DMS114 treated with DMSO at 0.1 percent for 48 hours (cell line): ENCODE results near the gene DNAJC13.
"Not testable (repeated sequence)": the region's sequence is repeated elsewhere in the genome, so short reads cannot be mapped to it uniquely, and the experiment has no call there.

Source experiments
- DNase-seq: peaks from one replicate; lab custom pipeline; 2025; ENCODE audit not compliant: unreplicated experiment; lab: John Stamatoyannopoulos, UW

Gene DNAJC13

GRCh38 chr3:132542577-132542976 lies 125.3 kb downstream of the DNAJC13 start:
- no peak for DNase-seq

DNA sequence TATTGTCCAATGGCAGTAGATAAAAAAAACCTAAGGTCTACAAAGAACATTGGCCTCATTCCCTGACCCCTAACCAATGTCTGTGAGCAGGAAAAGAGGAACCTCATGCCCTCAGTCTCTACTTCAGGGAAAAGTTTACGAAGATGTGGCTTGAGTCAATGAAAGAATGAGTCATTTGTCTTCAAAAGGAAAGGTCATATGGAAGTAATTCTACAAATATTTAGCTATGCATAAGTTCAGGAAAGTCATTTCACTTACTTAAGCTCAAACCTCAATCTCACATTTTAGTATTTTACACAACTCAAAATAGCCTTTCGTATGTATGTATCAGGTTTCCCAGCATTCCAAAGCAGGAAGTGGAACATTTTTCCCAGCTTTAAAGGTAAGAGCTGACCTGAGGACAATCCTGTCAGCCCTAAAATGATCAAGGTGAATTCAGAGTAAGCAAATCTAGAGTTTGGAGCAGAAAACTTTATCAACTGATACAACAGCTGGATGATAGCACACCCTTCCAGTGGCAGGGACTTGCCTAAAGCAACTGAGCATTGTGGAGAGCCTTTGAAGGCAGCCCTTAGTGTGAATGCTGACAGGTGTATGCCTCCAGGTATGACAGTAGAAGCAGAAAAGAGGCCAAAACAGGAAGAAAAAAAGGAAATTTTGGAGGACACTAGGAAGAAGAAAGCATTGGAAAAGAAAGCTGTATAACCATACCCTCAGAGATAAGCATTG lies 125.9 kb downstream of the DNAJC13 start:
- no peak for DNase-seq

GRCh38 chr3:132544130-132544529 lies 126.8 kb downstream of the DNAJC13 start:
- no peak for DNase-seq

GRCh38 chr3:132545471-132545870 lies 128.2 kb downstream of the DNAJC13 start:
- no peak for DNase-seq

- DNase-seq = no peak
These were observed 131.9 kb downstream of the DNAJC13 start for GRCh38 chr3:132549169-132549568.

DNA sequence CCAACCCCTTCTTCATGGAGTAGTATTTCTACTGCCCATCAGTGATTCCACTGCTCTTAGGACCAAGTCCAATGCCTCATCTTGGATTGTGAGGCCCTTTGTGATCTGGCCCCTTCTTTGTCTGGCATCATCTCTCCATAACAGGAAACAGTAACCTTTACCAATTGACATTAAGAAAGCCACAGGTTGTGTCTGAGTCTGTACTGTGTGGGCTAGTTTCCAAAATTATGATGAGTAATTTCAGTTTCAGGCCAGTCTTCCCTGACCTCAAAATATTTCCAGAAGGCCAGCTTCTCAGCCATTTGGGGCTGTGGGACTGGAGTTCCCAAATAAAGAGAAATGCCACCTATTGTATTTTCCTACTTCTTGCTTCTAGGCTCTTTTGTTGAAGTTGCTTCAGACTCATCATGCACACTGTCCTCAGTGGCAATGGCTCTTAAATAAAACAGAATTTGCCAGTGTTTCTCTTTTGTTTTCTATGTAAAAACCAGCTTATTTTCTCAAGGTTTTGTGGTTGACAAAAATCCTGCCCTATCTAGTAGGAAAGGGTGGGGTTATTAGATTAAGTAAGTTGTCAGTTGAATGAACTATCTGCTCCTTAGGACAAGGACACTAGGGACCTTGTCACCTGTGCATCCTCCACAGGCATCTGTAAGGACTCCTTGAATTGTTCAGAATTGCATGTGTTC lies 132.7 kb downstream of the DNAJC13 start:
- no peak for DNase-seq

- DNase-seq = no peak
These were observed 133.4 kb downstream of the DNAJC13 start for GRCh38 chr3:132550579-132551305.

DNA sequence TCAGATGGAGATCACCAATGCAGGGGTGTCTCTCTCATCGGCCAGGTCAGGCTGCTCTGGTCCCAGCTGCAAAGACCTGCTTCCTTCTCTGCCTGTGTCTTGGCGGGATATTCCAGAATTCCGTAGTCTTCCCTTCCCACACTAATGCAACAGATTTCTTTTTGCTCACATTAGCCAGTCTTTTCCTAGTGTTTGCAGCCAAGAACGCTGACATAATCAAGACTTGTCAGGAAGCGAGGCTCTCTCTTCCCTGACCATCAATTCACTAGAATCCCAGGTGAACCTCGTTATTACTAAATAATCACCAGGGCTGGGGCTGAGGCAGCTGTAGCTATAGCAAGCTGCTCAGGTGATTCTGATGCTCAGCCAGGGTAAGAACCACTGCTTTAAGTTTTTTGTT lies 136.5 kb downstream of the DNAJC13 start:
- DNase-seq = no peak

DNA sequence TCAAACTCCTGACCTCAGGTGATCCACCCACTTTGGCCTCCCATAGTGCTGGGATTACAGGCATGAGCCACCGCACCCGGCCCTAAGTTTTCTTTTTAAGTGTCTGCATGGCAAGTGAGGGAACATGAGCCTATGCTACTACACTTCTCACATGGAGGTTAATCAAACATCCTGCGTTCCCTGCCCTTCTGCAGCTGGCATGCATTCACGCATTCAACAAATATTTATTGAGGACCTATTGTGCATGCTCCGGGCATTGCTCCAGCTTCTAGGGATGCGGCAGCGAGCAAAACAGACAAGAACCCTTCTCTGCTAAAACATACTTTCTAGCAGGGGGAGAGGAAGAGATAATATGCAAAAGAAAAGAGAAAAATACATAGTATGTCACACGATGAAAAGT lies 137.1 kb downstream of the DNAJC13 start:
- DNase-seq = no peak

DNA sequence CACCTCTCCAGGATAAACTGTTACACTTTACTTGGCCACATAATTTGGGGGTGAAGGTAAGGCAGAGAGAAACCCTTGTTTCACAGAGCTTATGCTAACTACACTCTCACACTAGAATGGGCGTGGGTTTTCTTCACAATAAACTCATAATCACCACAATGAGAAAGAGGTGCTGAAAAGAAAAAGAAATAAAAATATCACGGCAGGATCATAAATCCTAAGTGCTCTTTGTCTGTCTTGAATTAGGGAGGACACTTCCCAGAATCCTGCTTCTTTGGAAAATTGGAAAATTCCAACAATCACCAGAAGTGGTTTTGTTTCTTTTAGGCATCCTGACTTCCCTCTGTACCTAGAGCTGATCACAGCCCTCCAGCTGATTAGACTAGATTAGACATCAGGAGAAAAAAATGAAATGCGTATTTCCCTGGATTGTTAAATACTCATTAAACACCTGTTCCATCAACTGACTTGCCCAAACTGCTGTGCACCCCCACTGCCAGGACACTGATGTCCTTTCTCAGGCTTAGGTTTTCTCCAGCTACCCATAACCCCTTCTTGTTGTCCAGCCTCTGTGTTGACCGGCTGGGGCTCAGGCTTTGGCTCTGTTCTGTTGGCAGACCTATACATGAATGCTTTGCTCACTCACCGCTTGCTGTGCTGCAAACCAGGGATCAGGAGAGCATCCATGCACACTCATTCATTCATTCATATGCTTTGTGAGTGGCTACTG lies 138.2 kb downstream of the DNAJC13 start:
- no peak for DNase-seq

DNA sequence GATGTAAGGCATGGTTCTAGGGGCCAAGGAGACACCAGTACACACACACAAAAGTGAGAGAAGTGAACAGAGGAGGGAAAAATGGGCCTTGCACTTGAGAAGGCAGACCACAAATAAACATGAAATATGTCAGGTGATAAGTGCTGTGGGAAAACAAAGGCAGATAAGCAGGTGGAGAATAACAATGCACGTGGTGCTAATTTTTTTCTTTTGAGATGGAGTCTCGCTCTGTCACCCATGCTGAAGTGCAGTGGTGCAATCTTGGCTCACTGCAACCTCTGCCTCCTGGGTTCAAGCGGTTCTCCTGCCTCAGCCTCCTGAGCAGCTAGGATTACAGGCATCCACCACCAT lies 138.7 kb downstream of the DNAJC13 start:
- DNase-seq = not testable (repeated sequence)

DNA sequence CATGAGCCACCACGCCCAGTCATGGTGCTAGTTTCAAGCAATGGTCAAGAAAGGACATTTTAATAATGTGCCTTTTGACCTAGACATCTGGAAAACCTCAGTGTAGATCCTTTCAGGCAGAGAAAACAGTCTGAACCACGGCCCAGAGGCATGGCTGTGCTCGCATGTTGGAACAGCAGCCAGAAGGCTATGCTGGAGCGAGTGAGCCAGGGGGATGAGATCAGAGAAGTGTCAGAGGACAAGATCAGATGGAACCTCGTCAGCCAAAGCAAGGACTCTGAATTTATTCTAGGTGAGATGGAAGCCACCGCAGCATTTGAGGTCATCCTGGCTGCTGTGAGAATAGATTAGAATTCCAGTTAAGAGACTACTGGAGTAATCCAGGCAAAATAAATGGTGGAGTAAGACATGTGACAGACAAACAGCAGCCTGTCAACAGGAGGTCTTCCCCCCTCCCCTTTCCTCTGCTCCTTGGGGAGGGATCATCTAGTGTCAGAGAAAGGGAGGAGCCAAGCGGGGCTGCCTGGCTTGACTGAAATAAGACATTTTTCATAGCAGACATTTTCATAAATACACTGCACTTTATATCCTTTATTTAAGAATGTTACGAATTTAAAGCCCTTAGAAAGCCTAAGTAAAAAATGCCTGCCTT lies 139.3 kb downstream of the DNAJC13 start:
- no peak for DNase-seq

DNA sequence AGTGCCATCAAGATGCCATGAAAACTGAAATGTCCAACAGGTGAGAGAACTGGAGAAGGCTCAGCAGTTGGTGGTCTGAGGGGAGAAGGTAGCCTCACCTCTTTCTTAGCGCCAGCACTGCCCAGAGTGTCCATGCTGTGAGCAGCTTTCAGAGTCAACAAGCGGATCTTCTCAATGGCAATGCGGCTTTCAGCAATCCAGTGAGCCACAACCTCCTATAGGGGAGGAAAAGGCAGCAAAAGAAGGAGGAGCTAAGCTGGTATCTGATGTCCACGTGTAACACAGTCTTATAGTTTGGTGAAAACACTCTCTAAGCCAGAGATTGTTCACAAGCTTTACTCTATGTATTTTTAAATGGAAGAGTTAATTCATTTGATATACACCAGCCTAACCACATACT lies 143.7 kb downstream of the DNAJC13 start:
- no peak for DNase-seq

- no peak for DNase-seq
These were observed 146.2 kb downstream of the DNAJC13 start for GRCh38 chr3:132563420-132564069.

DNA sequence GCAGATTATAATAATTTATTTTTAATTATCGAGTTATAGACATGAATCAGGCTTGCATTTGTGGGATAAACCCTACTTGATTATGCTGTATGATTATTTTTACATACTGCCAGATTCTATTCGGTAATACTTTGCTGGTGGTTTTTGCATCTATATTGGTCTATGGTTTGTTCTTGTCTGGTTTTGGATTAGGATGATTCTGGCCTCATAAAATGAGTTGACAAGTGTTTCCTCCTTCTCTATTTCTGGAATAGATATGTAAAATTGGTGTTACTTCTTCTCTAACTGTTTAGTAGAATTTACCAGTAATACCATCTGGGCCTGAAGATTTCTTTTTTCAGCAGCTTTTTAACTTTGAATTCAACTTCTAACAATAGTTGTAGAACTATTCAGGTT lies 146.8 kb downstream of the DNAJC13 start:
- DNase-seq = no peak

- DNase-seq = no peak
These were observed 151.1 kb downstream of the DNAJC13 start for GRCh38 chr3:132568422-132568821.

DNA sequence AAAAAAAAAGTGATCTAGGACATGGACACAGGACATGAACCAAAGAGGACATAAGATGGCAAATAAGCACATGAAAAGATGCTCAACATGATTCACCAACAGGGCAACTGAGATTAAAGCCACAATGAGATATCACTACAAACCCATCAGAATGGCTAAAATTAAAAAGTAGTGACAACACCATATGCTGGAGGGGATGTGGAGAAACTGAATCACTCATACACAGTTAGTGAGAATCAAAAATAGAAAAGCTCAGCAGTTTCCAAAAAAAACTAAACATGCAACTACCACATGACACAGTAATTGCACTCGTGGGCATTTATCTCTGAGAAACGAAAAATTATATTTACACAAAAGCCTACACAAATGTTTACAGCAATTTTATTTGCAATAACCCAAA lies 151.9 kb downstream of the DNAJC13 start:
- no peak for DNase-seq

DNA sequence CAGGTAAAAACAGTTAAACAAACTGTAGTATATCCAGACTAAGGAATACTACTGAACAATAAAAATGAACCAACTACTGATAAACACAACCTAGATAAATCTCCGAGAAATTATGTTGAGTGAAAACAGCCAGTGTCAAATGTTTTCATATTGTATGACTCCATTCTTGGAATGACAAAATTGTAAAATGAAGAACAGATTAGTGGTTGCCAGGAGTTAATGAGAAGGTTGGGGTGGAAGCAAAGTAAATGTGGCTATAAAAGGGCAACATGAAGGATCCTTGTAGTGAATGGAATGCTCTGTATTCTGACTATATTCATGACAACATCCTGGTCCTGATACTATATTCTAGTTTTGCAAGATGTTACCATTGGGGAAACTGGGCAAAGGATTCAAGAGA lies 152.3 kb downstream of the DNAJC13 start:
- DNase-seq = no peak

- no peak for DNase-seq
These were observed 152.7 kb downstream of the DNAJC13 start for GRCh38 chr3:132570016-132570415.

GRCh38 chr3:132573797-132574211 lies 156.5 kb downstream of the DNAJC13 start:
- DNase-seq = no peak
